A549 (cell line): ENCODE data around the gene ZNF750.

Experiments used
- CTCF ChIP-seq: fragments of >200 bp; sonication (Bioruptor Twin); formaldehyde crosslinking; IDR thresholded peaks from 3 replicates; pipeline ENCODE4 v1.5.1; 2016
- FOSL2 ChIP-seq, 2 experiments: fragments of 450-650 bp in 1 of 2; fragments of >200 bp in 1 of 2; sonication (Bioruptor Twin) in 1 of 2; formaldehyde crosslinking; IDR thresholded peaks; 2 replicates each; pipeline versions ENCODE4 v1.5.0 to v1.6.1; 2016 to 2020; ENCODE audit warnings: mild to moderate bottlenecking in 1 of 2, moderate library complexity in 1 of 2
- MAFK ChIP-seq: fragments of 450-650 bp; IDR thresholded peaks from 2 replicates; pipeline ENCODE4 v1.6.1; 2014; ENCODE audit not compliant: partially characterized antibody
- POLR2A ChIP-seq: IDR thresholded peaks from 2 replicates; pipeline ENCODE4 v1.6.1; 2012; ENCODE audit warnings: mild to moderate bottlenecking, low read length

GRCh38 chr17:82880620-82881323 lies 41.0 kb upstream of the ZNF750 start:
- TF ChIP-seq POLR2A (no peak), CTCF (no peak), MAFK (no peak), FOSL2 (IDR thresholded peaks at IDR 0.05) (no peak), FOSL2 (CRISPR knock-in tag; IDR thresholded peaks at IDR 0.05) (no peak)
